HG03139 (cell line): Measurements from ENCODE around the gene SPTSSB.

Experiments used
- ATAC-seq: cut with Tn5 transposase; IDR thresholded peaks from one replicate; pipeline ENCODE4 v1.9.1; 2021; ENCODE audit not compliant: unreplicated experiment

SPTSSB gene

DNA sequence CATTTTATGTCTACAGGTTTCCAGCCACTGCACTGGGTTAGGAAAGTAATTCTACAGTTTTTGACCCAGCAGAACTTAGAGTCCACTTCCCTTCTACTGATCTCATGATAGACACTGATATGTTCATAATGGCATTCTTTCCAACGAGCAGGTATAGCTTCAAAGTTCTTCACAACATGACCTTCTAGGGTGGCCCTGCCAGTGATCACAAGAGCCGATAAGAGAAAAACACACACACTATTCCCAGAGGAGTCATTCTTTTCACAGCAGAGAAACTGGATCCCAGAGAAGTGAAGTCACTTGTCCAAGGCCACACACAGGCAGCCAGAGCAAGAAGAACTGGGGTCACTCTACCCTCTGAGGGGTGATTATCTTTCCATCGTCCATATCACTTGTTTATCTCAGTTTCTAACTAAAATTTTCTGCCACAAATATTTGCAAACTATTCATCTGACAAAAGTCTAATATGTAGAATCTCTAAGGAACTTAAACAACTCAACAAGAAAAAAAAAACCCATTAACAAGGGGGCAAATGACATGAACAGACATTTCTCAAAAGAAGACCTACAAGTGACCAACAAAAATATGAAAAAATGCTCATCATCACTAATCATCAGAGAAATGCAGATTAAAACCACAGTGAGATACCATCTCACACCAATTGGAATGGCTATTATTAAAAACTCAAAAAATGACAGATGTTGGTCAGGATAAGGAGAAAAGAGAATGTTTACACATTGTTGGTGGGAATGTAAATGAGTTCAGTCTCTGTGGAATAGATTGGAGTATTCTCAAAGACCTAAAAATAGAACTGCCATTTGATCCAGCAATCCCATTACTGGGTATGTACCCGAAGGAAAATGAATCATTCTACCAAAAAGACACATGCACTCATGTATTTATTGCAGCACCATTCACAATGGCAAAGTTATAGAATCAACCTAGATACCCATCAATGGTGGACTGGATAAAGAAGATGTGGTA lies 31.5 kb downstream of the SPTSSB start:
- ATAC-seq = no peak

DNA sequence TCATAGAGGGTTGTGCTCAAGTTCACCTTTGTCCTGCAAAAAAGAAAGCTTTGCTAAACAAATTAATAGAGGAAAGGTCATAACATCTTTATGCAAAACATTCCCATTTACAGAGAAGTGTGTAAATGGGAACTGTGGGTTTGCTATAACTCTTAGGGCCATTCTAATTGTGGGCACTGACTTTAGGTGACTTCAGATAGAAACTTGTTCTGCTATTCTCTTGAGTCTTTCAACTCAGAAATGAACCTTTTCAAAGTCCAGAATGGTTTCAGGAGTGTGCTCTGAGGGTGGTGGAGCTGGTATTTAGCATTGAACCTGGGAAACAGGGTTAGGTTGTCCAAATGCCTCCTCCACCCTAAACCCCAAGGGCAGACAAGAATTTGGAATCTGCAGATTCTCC lies 34.0 kb downstream of the SPTSSB start:
- no peak for ATAC-seq

DNA sequence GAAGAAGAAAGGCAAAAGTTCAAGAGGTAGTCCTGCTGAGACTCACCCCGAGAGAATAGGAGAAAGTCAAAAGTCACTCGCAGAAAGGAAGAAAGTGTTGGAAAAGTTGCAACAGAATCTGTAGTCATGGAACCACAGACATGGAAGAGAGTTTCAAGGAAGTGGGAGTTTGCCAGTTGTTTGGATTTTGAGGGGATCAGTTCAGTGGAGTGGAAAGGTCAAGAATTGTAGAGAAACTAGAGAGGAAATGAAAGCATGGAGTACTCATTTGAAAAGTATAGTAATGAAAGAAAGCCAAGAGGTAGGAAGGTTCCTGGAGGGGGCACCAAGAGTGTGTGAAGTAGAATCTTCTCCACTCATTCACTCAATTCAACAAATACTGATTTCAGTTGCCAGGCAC lies 34.7 kb downstream of the SPTSSB start:
- peak; percentile 71 for ATAC-seq

DNA sequence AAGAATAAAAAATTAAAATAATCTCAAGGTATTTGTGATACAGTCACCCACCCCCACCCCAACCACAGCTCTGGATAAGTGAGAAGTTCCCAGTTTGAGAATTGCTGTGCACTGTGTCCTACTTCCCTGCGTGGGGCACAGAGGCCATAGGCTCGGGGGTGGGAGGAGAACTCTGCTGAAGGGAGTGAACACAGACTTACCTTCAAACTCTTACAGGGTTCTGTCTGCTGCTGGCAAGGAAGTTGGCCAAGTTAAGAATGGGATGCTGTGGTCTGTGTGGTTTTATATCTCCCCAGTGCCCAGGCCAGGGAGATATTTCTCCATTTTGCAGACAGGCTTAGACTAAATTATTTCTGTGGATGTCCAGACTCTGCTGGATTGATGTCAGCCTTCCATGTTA lies 37.6 kb downstream of the SPTSSB start:
- no peak for ATAC-seq

DNA sequence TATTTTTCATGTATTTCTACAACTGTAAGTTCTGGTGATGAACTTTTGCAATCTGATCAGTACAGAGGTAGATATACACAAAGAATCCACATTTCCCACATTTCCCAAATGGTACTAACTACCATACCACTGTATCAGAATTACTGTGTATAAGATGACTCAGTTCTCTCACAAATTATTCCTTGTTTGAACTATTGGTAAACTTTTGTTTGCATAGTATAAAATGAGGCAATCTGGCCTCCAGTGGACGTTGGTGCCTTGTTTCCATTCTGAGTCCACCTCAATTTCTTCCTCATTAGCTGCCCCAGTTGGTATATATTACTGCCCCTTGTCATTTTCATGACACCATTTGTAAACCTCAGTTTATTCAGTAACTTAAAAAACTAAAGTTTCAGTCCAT lies 38.5 kb downstream of the SPTSSB start:
- no peak for ATAC-seq

DNA sequence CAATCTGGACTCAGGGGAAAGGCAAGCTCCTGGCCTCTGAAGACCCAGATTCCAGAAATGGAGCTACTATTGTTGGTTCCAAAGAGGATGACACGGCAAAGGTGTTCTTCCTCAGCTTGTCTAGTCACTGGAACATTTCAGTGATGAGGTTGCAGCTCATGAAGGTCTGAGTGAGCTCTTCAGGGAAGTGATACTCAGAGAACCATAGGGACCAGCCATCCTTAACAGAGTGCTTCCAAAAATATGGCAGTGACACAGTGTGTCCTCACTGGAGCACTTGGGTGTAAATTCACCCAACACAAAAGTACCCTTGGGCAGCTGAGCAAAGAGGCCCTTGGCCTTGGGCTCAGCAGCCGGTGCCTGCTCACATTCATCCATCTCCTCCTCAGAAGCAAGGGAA lies 46.3 kb downstream of the SPTSSB start:
- ATAC-seq = no peak

DNA sequence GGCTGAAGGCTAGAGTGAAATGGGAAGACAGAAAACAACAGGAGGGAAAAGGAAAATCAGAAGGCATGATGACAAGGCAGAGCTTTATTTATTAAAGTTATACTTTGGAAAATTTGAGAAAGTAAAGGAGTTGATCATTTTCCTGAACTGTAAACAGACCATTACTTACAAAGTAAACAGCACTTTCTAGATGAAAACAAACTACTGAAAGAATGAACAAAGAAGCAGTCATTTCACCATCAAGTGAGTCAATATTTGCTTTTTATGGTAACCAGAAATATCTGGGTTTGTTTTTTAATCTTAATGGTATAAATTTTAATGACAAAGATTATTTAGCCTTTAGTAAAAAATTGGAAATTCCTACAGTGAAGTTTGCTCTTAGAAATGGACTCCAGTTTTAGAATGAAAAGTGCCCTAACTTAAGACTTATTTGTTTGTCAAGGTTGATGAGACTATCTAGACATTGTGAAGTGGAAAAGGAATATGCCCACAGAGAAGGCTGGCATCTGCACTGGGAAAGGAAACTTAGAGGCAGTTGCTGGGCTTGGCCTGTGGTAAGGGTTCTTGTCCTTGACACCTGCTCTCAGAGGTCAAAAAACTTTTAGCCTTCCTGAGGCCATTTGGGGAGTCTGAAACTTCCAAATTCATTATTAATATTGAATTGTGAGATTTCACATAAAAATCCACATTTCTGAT lies 47.2 kb downstream of the SPTSSB start:
- no peak for ATAC-seq

DNA sequence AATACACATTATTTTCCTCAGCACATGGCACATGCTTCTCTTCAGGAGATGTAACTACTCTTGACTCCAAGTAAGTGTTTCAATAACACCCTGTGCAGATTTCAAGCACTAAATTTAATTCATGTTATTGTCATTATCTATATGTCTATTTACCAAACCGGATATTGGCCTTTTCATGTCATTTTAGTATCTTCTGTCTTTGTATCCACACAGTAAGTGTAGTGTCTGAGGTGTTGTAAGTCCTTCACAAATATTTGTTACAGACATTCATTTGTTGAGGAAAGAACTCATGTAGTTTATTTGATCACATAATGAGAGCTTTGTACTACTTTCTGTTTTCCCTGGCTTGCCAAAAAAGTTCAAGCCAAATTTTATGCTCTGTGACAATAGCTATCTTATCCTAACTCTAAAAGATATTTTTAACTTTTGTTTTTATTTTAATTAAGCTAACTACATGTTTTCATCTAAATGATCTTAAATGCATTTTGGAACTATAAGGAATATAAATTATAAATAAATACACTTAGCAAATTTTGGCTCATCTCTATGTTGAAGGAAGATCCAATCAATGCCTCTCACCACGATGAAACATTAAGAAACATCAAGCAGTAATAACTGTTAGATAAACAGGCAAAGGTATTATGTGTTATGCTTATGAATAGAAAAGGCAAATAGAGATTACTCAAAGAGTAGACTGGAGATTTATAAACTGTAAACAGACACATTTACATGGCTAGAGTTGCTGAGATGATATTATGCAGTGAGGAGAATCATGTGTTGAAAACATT lies 48.3 kb downstream of the SPTSSB start:
- no peak for ATAC-seq

DNA sequence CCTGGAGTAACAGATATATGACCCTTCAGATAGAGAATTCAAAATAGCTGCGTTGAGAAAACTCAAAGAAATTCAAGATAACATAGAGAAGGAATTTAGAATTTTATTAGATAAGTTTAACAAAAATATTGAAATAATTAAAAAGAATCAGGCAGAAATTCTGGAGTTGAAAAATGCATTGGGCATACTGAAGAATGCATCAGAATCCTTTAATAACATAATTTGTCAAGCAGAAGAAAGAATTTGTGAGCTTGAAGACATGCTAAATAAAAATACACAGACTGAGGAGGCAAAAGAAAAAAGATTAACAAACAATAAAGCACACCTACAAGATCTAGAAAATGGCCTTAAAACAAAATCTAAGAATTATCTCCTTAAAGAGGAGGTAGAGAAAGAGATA lies 50.5 kb downstream of the SPTSSB start:
- ATAC-seq = no peak

DNA sequence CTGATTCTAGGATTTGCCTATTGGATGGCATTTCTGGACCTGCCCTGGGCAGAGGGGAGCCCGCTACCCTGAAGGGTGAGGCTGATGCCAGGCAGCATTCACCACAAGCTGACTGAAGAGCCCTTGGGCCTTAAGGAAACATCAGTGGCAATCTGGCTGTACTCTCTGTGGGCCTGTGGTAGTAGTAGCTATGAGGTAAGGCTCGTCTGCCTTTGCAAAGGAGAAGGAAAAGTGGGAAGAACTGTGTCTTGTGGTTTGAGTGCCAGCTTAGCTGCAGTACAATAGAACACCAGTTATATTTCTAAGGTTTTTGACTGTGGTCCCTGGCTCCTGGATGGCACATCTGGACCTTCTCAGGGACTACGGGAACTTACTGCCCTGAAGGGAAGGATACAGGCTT lies 51.5 kb downstream of the SPTSSB start:
- no peak for ATAC-seq

DNA sequence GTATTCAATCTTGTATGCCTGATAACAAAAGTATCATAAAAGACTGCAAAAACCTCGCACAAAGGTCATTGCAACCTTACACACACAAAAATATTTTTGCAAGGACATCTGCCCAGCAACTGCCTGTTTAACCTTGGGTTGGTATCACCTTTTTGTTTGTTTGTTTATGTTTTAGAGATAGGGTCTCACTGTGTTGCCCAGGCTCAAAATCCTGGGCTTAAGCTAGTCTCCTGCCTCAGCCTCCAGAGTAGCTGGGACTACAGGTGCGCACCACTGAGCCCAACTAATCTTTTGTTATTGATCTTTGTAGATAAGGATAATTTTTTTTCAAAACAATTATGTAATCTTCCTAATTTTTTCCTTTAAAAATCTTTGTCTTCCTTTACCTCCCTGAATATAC lies 54.2 kb downstream of the SPTSSB start:
- ATAC-seq = no peak

DNA sequence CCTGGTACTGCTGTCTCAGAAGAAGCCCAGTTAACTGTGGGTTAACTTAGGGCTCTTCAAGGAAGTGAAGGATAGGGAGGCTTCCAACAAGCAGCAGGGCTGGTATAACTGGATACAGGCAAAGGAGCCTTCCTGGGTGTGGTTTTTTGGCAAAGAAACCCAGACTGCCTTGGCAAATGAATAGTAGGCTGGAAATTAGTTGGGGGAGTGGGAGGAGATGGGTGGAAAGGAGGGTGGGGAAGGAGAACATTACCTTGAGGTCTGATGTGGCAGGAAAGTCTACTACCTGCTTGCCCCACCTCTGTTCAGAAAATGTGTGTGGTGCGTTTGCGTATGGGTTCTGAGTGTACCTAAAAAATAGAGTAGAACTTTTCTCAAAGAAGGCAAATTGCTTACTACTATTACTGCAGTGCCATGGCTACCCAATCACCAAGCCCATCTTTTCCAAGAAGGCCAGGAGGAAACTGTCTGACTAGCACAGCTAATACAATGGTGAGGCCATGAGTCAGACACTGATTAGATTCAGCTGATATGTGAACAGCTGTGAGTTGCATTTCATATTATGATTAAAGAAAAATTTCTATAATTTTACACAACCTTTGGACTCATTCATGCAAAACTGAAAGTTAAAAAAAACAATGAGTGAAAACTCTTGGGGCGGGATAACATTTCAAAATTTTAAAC lies 55.2 kb downstream of the SPTSSB start:
- ATAC-seq = no peak

DNA sequence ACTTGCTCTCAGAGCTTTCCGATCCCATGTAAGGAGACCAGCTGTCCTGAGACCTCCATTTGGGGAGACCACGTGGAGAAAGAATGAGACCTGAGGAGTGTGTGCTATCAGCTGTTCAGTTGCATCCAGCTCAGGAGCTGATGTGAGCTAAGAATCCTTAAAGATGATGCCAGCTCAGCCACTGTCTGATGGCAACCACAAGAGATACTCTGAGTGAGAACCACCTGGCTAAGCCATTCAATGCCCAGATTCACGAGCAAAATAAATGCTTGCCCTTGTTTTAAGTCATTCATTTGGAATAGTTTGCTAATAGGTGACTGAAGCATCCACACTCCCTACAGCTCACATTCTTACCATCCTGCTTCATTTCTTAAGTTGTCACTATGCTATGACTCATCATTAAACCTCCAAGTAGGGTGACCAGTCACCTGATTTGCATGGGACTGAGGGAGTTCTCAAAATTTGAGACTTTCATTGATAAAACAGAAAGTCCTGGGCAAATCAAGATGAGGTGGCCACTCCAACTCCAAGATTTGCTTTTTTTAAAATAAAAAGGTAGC lies 56.4 kb downstream of the SPTSSB start:
- peak; percentile 38 for ATAC-seq

DNA sequence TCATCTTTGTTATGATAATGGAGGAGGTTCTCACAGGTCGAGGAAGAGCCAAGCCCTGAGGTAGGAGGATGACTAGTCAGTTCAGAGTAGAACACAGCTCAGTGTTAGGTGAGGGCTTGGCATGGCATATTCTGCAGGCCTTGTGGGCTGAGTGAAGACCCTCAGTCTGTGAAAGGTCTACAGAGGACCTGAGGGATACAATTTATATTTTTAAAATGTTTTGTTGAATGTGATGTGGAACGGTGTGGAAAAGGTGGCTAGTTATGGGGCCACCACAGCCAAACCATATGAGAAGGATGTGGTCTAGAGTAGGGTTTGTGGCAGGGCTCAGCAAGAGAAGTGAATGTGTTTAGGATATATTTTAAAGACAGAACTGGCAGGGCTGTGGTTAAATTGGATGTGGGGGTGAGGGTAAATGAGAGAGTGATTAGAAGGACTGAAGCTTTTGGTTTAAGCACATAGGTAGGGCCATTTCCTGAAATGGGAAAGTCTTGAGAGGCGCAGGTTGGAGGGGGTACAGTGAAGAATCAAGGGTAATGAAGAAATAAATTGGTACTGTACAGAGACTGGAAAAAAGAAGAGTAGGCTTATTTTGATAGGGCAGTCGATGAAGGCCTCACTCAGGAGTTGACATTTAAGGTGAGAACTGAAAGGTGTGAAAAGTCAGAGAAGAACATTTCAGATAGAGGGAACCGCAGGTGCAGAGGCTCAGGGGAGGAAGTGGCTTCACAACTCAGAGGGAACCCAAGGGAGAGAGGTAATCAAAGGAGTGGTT lies 60.5 kb downstream of the SPTSSB start:
- peak; percentile 81 for ATAC-seq

DNA sequence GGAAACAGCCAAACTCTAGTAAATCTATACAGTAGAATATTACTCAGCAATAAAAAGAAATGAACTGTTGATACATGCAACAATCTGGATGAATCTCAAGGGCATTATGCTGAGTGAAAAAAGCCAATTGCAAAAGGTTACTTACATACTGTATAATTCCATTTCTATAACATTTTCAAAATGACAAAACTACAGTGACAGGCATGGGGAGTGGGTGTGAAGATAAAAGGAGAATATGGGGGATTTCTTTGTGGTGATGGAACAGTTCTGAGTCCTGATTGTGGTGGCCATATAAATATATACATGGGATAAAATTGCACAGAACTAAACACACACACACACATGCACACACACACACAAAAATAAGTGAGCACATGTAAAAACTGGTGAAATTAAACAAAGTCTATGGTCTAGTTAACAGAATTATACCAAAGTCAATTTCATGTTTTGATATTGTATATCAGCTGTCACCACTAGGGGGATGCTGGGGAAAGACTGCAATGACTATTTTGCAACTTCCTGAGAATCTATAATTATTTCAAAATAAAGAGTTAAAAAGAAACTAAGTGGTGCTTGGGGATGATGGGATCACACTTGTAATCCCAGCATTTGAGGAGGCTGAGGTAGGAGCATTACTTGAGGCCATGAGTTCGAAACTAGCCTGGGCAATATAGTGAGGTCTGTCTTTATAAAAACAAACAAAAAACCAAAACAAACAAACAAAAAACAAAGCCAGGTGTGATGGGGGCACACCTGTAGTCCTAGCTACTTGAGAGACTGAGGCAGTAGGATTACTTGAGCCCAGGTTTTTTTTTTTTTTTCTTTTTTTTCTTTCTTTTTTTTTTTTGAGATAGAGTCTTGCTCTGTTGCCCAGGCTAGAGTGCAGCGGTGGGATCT lies 66.0 kb downstream of the SPTSSB start:
- no peak for ATAC-seq

DNA sequence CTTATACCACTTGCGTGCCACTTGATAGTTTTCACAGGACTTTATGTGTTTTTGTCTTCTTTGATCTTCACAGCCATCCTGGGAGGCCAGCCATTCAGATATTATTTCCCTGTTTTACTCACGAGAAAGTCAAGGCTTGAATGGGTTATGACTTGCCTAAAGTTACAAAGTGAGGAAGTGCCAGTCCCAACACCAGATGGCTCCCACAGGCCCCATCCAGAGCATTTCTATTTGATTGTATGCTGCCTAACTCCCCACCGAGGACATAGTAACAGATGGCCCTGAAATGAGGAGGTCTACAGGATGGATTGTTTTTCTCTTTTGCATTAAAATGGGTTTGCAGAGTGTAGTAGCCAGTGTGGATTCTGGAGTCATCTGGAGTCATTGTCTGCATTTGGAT lies 74.5 kb downstream of the SPTSSB start:
- ATAC-seq = no peak

DNA sequence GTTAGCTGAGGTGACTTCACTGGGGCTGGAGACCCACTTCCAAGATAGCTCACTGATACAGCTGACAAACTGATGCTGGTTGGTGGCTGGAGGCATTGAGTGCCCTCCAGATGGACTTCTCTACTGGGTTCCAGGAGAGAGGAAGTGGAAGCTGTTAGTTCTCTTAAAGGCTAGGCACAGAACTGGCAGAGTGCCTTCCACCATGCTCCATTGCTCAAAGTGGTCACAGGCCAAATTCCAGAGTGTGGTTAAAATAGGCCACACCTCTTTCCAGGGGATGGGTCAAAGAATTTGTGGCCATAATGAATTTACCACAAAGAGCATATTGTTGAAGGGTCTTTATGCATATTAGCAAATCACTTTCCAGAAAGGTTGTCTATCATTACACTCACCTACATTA lies 76.0 kb downstream of the SPTSSB start:
- ATAC-seq = no peak
